ENCODE measurements around the gene FAM3C. TPM values are rescaled to one million over a fixed set of nuclear protein-coding genes. Genes with fewer than 3 reads are reported as not detected.
"Not testable (repeated sequence)": the region's sequence is repeated elsewhere in the genome, so short reads cannot be mapped to it uniquely, and the experiment has no call there.

FAM3C gene
- total RNA-seq, 1 donor from 2014 or later: 89.7 TPM

- no peak for DNase-seq (ENCODE audit: low read depth)
- Histone ChIP-seq H3K36me3 (ENCODE audit: control insufficient read depth, insufficient read depth, low read length) (no peaks in the 10 kb centered on the region), H3K27me3 (ENCODE audit: control insufficient read depth, insufficient read depth, low read length) (peaks cover 4% of the 10 kb centered on the region), H3K4me3 (ENCODE audit: low read depth, low read length) (no peak overlapping the region)
- no peak for TF ChIP-seq CTCF (IDR thresholded peaks at IDR 0.05; ENCODE audit: insufficient read depth, low read length, poor library complexity, severe bottlenecking)
Observed at GRCh38 chr7:121323515-121324302, 72.4 kb downstream of the FAM3C start.

GRCh38 chr7:121322460-121322859 lies 73.6 kb downstream of the FAM3C start:
- no peak for TF ChIP-seq CTCF (IDR thresholded peaks at IDR 0.05; ENCODE audit: insufficient read depth, low read length, poor library complexity, severe bottlenecking)
- no peak overlapping the region for H3K4me3 ChIP-seq (ENCODE audit: low read depth, low read length)
- DNase-seq (ENCODE audit: low read depth): no peak
- no peaks in the 10 kb centered on the region for H3K36me3 ChIP-seq (ENCODE audit: control insufficient read depth, insufficient read depth, low read length)
- no peaks in the 10 kb centered on the region for H3K27me3 ChIP-seq (ENCODE audit: control insufficient read depth, insufficient read depth, low read length)

- not testable (repeated sequence) for H3K27me3 ChIP-seq (ENCODE audit: control insufficient read depth, insufficient read depth, low read length); H3K36me3 ChIP-seq (ENCODE audit: control insufficient read depth, insufficient read depth, low read length); H3K4me3 ChIP-seq (ENCODE audit: low read depth, low read length); DNase-seq (ENCODE audit: low read depth)
Observed at GRCh38 chr7:121315170-121315569, 80.9 kb downstream of the FAM3C start.

GRCh38 chr7:121313793-121314676 lies 82.1 kb downstream of the FAM3C start:
- Histone ChIP-seq H3K4me3 (ENCODE audit: low read depth, low read length) (no peak overlapping the region), H3K27me3 (ENCODE audit: control insufficient read depth, insufficient read depth, low read length) (no peaks in the 10 kb centered on the region)
- peak; percentile 32 for DNase-seq (ENCODE audit: low read depth)

GRCh38 chr7:121313220-121313792 lies 82.8 kb downstream of the FAM3C start:
- no peaks in the 10 kb centered on the region for H3K36me3 ChIP-seq (ENCODE audit: control insufficient read depth, insufficient read depth, low read length)
- no peaks in the 10 kb centered on the region for H3K27me3 ChIP-seq (ENCODE audit: control insufficient read depth, insufficient read depth, low read length)
- DNase-seq (ENCODE audit: low read depth): no peak
- no peak for TF ChIP-seq CTCF (IDR thresholded peaks at IDR 0.05; ENCODE audit: insufficient read depth, low read length, poor library complexity, severe bottlenecking)
- no peak overlapping the region for H3K4me3 ChIP-seq (ENCODE audit: low read depth, low read length)

More at GRCh38 chr7:121313793-121314676, 82.1 kb downstream of the FAM3C start:
- H3K36me3 ChIP-seq (ENCODE audit: control insufficient read depth, insufficient read depth, low read length): no peaks in the 10 kb centered on the region
- TF ChIP-seq CTCF (IDR thresholded peaks at IDR 0.05; ENCODE audit: insufficient read depth, low read length, poor library complexity, severe bottlenecking): no peak

- TF ChIP-seq CTCF (IDR thresholded peaks at IDR 0.05; ENCODE audit: insufficient read depth, low read length, poor library complexity, severe bottlenecking): no peak
- Histone ChIP-seq H3K36me3 (ENCODE audit: control insufficient read depth, insufficient read depth, low read length) (no peaks in the 10 kb centered on the region), H3K27me3 (ENCODE audit: control insufficient read depth, insufficient read depth, low read length) (no peaks in the 10 kb centered on the region), H3K4me3 (ENCODE audit: low read depth, low read length) (no peak overlapping the region)
- no peak for DNase-seq (ENCODE audit: low read depth)
Observed at GRCh38 chr7:121307021-121307574, 89.0 kb downstream of the FAM3C start.
